Thyroid gland (tissue), 4 donors: Measurements from ENCODE around the gene GAB1. TPM values are rescaled to one million over a fixed set of nuclear protein-coding genes. Genes with fewer than 3 reads are reported as not detected.

ENCODE experiments used
- DNase-seq, 2 donors: peaks; one replicate each; pipeline ENCODE4 v3.0.0-alpha.2; 2019
- H3K27ac ChIP-seq, 3 donors: fragments of 200-600 bp; sonication (generic); 1 replicate in 2 of 3; 2 replicates in 1 of 3; pipeline ENCODE4 v1.5.1; 2016 to 2019; ENCODE audit warnings: mild to moderate bottlenecking in 1 of 3, moderate library complexity in 1 of 3
- H3K27me3 ChIP-seq: fragments of 200-600 bp; sonication (generic); one replicate; pipeline ENCODE4 v1.5.1; 2019
- H3K36me3 ChIP-seq, 2 donors: fragments of 200-600 bp; sonication (generic); one replicate each; pipeline ENCODE4 v1.5.1; 2016 to 2019
- H3K4me1 ChIP-seq, 2 donors: fragments of 200-600 bp; sonication (generic); one replicate each; pipeline ENCODE4 v1.5.1; 2017 to 2019
- H3K4me3 ChIP-seq, 3 donors: fragments of 200-600 bp; sonication (generic); replicated peaks in 1 of 3; 1 replicate in 2 of 3; 2 replicates in 1 of 3; pipeline ENCODE4 v1.5.1; 2016; ENCODE audit warnings: mild to moderate bottlenecking in 1 of 3
- H3K9me3 ChIP-seq: fragments of 200-600 bp; sonication (generic); one replicate; pipeline ENCODE4 v1.5.1; 2017
- CTCF ChIP-seq, 6 experiments: fragments of 200-600 bp in 3 of 6; fragments of 450-650 bp in 3 of 6; sonication (generic) in 3 of 6; IDR thresholded peaks; one replicate each; pipeline ENCODE4 v1.5.1; 2016 to 2019; ENCODE audit warnings: antibody characterized with exemption in 6 of 6, mild to moderate bottlenecking in 2 of 6, inconsistent platforms in 1 of 6, moderate library complexity in 1 of 6
- POLR2A ChIP-seq, 2 donors: fragments of 450-650 bp; IDR thresholded peaks; one replicate each; pipeline ENCODE4 v1.6.1; 2017; ENCODE audit warnings: antibody characterized with exemption in 2 of 2, mild to moderate bottlenecking in 2 of 2, moderate library complexity in 1 of 2
- WGBS, 2 donors: methylation state at CpG; one replicate each; pipeline ENCODE4 v1.1.5; 2017; 5-methylcytosine and 5-hydroxymethylcytosine counted together
- intact Hi-C: fragments of 100-400 bp; cut with DNase I; formaldehyde crosslinking; loops from one replicate; pipeline ENCODE4 v1.15.1; 2023
- total RNA-seq, 4 donors: library from RNA; depleted of rRNA; stranded (reverse); fragments of >200 nt; gene quantifications; one replicate each; pipeline ENCODE4 v1.2.3, GENCODE V29; 2016

GAB1 gene
- total RNA-seq, 4 donors from 2014 or later = 20.3 to 40.8 (median 32.5) TPM

- peak; percentile 15 to 26 for DNase-seq
- H3K27ac ChIP-seq = no peak overlapping the region
- 55 to 56% methylated on average over 2 to 3 of the region's 3 CpGs for WGBS, 2 donors
- H3K27me3 ChIP-seq = no peaks in the 10 kb centered on the region
- intact Hi-C loops = no loop called here
- H3K36me3 ChIP-seq = no peaks in the 10 kb centered on the region
- H3K4me1 ChIP-seq = no peaks in the 10 kb centered on the region
- H3K9me3 ChIP-seq = no peaks in the 10 kb centered on the region
- no peak for TF ChIP-seq CTCF (IDR thresholded peaks at IDR 0.05)
- TF ChIP-seq POLR2A (IDR thresholded peaks at IDR 0.05) = no peak
- H3K4me3 ChIP-seq = no peak overlapping the region
Observed at GRCh38 chr4:143488687-143489086, 152.0 kb downstream of the GAB1 start.

GRCh38 chr4:143489106-143489505 is 152.4 kb downstream of the GAB1 start:
- Histone ChIP-seq H3K27ac (no peak overlapping the region), H3K4me1 (no peaks in the 10 kb centered on the region), H3K27me3 (no peaks in the 10 kb centered on the region), H3K4me3 (no peak overlapping the region), H3K9me3 (no peaks in the 10 kb centered on the region), H3K36me3 (no peaks in the 10 kb centered on the region)
- TF ChIP-seq POLR2A (IDR thresholded peaks at IDR 0.05) (no peak), CTCF (IDR thresholded peaks at IDR 0.05) (no peak)
- intact Hi-C loops = no loop called here
- WGBS, 2 donors = 100% methylated on average over 2 of the region's 2 CpGs
- DNase-seq = no peak

- Histone ChIP-seq H3K36me3 (no peaks in the 10 kb centered on the region), H3K9me3 (no peaks in the 10 kb centered on the region), H3K27ac (no peak overlapping the region), H3K4me1 (no peaks in the 10 kb centered on the region), H3K4me3 (no peak overlapping the region), H3K27me3 (no peaks in the 10 kb centered on the region)
- WGBS, 2 donors = 84 to 86% methylated on average over 8 of the region's 8 CpGs
- no peak for DNase-seq
- TF ChIP-seq POLR2A (IDR thresholded peaks at IDR 0.05) = no peak
- no peak for TF ChIP-seq CTCF (IDR thresholded peaks at IDR 0.05)
- intact Hi-C loops = no loop called here
Observed at GRCh38 chr4:143498021-143498420, 161.3 kb downstream of the GAB1 start.

- Histone ChIP-seq H3K36me3 (no peaks in the 10 kb centered on the region), H3K4me3 (no peak overlapping the region), H3K27ac (no peak overlapping the region), H3K4me1 (no peaks in the 10 kb centered on the region), H3K27me3 (no peaks in the 10 kb centered on the region), H3K9me3 (no peaks in the 10 kb centered on the region)
- DNase-seq = no peak
- 84 to 87% methylated on average over 1 of the region's 1 CpG for WGBS, 2 donors
- intact Hi-C loops = no loop called here
- TF ChIP-seq POLR2A (IDR thresholded peaks at IDR 0.05) (no peak), CTCF (IDR thresholded peaks at IDR 0.05) (no peak)
Observed at GRCh38 chr4:143502231-143502630, 165.6 kb downstream of the GAB1 start.

GRCh38 chr4:143506031-143506430 is 169.4 kb downstream of the GAB1 start:
- TF ChIP-seq CTCF (IDR thresholded peaks at IDR 0.05) (no peak), POLR2A (IDR thresholded peaks at IDR 0.05) (no peak)
- intact Hi-C loops = no loop called here
- no peaks in the 10 kb centered on the region for H3K27me3 ChIP-seq
- H3K4me3 ChIP-seq = no peak overlapping the region
- no peak for DNase-seq
- no peaks in the 10 kb centered on the region for H3K36me3 ChIP-seq
- 88 to 94% methylated on average over 1 of the region's 1 CpG for WGBS, 2 donors
- no peaks in the 10 kb centered on the region for H3K9me3 ChIP-seq
- no peaks in the 10 kb centered on the region for H3K4me1 ChIP-seq
- no peak overlapping the region for H3K27ac ChIP-seq
